Loucy (cell line): ENCODE measurements around the gene FAM221A.

ENCODE experiments used
- CTCF ChIP-seq: fragments of 200-600 bp; sonication (generic); conservative IDR thresholded peaks from 2 replicates; pipeline ENCODE4 v1.5.1; 2014; ENCODE audit warnings: mild to moderate bottlenecking, antibody characterized with exemption, low read length
- EZH2phosphoT487 ChIP-seq: fragments of 200-600 bp; IDR thresholded peaks from 2 replicates; pipeline ENCODE4 v1.6.1; 2018; ENCODE audit warnings: antibody characterized with exemption, mild to moderate bottlenecking, moderate library complexity, borderline replicate concordance

GRCh38 chr7:23655433-23655832 lies 24.6 kb upstream of the FAM221A start:
- TF ChIP-seq CTCF (no peak), EZH2phosphoT487 (no peak)
